GM15510 (cell line): ENCODE measurements around the gene CNDP2.

Experiments
- POLR2A ChIP-seq: IDR thresholded peaks from 3 replicates; pipeline ENCODE4 v1.6.1; 2011; ENCODE audit warnings: borderline replicate concordance; ENCODE audit not compliant: insufficient read length; ENCODE audit errors: extremely low read depth

Gene CNDP2

DNA sequence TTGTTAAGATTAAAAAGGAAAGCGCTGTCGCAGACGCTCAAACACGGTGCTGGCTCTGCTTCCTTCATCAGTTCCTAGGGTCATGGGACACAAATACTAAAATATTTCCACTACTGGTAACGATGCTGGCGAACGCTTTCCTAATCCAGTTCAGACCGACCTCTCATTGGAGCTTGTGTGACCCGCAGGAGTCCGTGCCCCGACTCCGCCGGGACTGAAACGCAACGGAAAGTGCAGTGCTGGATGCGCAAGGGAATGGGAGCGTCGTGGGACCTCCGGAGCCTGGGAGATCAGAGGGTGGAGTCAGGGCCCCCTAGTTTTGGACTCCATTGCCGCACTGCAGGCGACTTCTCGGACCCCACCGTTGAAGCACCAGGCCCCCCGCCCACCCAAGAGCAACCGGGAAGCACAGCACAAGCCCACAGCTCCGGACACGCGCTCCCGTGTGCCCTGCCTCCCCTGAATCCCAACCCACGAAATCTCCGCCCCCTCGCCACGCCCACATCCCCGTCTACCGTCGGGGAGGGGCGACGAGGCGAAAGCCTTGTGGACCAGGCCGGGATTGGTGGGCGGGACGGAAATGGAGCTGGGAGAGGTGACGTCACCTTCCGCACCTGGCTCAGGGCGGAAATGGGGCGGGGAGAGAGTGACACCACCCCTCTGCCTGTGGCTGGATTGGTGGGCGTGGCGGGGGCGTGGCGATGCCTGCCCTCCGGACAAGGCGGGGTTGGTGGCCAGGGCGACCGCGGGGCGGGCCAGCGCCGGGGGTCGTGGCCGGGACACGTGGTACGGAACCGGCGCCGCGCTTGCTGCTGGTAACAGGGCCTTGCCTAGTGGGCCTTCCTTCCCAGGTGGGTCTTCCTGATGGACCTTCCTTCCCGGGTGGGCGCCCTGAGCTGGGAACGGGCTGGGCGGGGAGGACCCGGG lies at the start of gene CNDP2:
Gene CNDP2 (plus strand): TSS at position 783 of the 927 bp plus-strand sequence. CDS start 3,611 bp downstream, outside the sequence.
- TF ChIP-seq POLR2A: peak; percentile 84

DNA sequence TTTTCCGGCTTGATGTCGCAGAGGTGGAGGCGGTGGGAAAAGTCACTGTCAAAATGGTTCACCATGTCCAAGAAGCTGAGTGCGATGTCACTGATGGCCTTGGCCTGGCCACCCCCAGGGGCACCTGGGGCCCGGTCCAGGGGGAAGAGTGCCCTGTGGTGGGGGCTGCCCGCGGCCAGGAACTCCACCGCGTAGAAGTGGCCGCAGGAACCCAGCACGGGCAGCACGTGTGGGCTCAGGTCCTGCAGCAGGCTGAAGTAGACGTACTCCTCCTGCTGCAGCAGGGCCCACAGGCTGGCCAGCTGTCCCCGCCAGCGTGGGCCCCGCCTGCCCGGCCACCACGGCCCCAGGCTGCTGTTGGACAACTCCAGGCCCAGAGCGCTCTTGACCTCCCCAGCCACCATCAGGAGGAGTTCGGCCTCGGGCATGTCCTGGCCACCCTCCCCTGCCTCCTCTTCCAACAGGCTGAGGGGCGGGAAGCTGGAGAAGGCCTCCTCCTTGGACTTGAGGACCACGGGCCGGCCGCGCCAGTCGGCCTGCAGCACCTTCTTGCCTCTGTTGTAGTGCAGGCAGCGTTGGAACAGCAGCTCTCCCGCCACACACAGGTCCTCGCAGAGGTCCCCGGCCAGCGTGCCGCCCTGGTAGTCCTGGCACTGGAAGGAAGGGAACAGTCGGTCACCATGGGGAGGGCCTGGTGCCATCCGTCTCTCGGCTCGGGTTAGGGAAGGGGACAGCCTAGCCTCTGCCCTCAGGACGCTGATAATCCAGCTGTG lies 49.3 kb upstream of the CNDP2 start:
- no peak for TF ChIP-seq POLR2A

DNA sequence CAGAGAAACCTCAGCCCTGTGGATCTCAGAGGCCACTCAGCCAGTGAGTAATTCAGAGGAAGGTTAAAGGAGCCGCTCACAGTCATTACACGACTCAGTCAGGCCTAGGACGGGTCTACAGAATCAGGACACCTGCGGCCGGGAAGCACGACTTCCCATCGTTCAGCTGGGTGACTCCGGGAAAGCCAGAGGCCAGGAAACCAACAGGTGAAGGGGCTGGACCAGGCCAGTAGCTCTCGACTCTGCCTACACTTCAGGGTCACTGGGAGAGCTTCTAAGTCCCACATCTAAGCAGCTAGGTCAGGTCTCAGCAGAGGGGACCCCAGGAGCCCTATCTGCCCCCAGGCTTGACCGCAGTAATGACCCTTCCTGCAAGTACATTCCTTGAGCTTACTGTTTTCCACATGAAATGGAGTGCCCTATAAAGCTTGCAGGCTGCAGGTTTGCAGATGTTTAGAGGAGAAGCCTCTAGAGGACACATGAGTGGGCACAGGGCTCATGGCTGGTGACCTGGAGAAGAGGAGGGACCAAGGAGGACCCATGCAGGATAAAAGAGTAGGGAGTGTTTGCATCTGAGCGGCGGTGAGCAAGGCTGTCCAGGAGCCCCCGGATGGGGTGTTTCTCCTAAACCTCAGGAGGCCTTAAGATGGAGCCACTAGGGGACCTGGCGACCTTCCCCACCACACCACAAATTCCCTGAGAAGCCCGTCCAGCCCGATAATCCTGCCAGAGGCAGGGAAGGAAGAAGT lies 48.6 kb upstream of the CNDP2 start:
- no peak for TF ChIP-seq POLR2A

DNA sequence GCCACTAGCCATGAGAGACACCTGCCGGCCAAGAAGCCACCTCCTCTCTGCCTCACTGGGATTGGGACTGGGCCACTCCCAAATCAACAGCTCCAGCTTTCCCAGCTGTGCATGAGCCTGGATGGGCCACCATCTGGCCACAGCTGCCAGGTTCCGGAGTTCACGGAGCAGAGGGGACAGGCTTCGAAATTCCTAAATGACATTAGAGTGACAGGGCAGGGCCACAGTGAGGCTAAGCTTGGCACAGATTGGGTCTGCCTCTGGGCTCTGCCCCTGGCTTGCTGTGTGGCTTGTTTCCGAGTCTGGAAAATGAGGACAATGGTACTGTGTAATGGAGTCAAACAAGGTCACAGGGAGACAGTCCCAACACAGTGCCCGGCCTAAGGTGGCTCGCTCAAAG lies 45.5 kb upstream of the CNDP2 start:
- no peak for TF ChIP-seq POLR2A

DNA sequence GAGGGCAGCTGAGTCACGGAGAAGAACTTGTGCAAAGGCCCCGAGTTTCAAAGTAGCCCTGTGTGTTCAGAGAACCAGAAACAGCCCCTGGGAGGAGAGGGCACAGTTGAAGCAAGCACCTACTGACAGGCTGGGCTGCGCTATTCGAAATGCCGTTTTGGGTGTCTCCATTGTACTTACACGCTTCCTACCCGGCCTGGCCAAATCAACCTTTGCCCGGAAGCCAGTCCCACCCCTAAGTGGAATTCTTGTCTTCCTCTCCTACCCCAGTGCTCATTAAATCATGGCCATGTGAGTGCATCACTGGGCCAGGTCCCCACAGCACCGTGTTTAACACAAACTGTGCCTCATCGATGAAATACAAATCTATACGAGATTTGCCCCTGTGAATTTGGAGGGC lies 45.0 kb upstream of the CNDP2 start:
- TF ChIP-seq POLR2A: no peak

DNA sequence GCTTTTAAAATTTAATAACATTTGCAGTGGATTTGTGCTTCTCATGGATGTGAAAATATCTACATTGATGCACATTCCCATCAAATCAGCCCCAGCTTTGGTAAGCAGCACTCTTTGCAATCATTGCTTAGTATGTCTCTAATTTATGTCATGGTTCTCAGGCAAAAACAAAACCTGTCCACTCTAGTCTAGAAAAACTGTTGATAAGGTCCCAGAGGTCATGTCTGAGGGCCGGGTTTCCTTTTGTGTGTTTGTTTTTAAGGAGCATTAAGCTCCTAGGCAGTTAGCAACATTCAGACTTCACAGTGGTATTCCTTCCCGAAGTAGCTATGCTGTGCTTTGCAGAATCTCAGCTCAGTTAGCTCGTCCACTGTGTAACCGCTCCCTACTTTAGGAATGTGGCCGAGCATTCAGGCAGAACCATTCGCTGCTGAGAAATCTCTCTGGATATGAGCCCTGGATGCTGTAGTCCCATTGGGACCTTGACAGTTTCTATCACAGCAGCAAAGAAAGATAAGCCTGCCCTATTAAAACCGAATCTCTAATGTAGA lies 43.1 kb upstream of the CNDP2 start:
- no peak for TF ChIP-seq POLR2A

DNA sequence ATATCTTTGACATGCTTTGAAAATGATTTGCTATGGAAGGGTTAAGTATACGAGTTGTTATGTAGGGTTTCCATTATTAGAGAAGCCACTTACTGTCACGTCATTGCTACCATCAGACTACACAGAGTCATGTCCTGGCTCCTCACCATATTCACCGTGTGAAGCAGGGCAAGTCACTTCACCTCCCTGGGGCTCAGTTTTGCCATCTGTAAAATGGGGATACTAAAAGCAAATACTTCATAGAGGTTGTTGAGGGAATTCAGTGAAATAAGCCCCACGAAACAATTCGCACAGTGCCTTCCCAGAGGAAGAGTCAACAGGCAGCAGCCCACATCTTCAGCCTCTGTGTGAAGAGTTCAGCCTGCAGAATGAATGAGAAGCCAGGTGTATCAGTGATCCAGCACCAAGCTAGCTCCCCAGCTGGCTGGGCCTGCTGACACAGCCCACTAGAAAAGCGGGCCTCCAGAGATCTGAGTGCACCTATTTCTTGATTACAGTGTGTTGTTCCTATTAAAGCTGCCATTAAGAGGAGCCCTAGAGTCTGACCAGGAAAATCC lies 42.4 kb upstream of the CNDP2 start:
- TF ChIP-seq POLR2A: no peak

DNA sequence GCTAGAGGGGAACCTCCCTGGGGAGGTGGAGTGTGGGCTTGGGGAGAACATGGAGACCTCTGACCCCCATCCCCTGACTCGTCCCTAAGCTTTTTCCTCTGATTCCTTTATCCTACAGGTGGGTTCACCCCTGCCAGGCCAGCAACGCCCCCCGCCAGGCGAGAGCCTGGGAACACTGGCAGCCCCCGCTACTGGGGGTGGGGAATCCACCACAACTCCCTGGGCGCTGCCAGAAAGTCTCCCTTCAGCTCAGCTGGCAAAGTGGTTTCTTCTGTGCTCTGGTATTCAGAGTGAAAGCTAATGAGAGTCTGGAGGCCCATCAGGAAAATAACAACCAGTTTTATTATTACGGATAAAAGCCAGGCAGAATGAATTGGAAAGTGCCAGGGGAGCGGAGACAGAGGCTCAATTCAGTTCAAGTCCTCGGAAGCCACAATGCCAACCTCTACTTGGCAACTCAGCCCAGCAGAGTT lies 41.8 kb upstream of the CNDP2 start:
- no peak for TF ChIP-seq POLR2A

DNA sequence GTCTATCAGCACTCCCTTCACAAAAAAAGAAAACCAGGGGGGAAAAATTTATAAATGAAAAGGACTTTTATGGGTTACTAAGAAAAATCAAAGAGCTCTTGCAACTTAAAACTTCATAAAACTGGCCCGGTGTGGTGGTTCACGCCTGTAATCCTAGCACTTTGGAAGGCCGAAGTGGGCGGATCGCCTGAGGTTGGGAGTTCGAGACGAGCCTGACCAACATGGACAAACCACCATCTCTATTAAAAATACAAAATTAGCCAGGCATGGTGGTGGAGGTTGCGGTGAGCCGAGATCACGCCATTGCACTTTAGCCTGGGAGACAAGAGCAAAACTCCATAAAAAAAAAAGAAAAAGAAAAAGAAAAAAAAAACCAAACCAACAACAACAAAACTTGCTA lies 40.8 kb upstream of the CNDP2 start:
- TF ChIP-seq POLR2A: no peak

DNA sequence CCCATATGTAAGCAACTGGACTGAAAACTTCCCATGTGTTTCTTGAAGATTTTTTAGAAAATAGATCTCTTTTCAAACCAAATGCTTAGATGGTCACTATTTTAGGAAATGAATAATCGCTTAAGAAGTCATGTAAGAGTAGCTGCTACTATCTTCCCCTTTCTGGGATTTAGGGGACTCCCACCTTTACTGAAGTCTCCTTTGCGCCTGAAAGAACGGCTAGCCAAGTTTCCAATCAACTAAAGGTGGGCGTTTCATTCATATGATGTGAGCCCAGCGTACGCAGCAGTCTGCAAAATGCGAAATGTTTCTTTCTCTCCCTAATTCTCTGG lies 40.2 kb upstream of the CNDP2 start:
- no peak for TF ChIP-seq POLR2A

DNA sequence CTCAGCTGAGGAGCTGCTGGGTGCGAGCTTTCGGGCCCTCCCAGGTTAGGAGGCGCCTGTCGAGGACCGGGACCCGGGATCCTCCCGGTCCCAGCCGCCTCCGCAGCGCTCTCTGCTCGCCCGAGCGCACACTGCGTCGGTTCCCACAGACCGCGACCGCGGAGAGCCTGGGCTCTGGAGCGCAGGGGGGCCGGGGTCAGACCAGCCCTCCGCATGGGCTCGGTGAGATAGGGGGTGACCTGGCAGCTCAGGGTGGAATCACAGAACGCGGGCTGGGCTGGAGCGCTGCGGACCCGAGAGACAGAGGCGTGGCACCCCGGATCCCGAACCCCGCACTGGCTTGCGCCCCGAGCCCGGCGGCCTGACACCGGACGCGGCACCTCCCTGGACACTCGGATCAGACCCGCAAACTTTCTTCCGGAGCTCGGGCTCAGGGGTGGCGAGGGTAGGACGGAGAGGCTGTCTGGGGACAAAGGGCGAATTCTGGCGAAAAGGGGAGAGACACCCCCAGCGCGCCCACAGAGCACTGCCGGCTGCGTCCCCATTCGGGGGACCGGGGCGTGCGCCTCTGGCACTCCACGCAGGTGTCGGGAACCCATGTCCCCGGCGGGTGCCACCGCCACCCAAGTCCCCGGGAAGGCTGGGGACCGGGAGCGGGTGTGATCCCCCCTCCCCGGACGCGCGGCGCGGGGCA lies 39.7 kb upstream of the CNDP2 start:
- no peak for TF ChIP-seq POLR2A

DNA sequence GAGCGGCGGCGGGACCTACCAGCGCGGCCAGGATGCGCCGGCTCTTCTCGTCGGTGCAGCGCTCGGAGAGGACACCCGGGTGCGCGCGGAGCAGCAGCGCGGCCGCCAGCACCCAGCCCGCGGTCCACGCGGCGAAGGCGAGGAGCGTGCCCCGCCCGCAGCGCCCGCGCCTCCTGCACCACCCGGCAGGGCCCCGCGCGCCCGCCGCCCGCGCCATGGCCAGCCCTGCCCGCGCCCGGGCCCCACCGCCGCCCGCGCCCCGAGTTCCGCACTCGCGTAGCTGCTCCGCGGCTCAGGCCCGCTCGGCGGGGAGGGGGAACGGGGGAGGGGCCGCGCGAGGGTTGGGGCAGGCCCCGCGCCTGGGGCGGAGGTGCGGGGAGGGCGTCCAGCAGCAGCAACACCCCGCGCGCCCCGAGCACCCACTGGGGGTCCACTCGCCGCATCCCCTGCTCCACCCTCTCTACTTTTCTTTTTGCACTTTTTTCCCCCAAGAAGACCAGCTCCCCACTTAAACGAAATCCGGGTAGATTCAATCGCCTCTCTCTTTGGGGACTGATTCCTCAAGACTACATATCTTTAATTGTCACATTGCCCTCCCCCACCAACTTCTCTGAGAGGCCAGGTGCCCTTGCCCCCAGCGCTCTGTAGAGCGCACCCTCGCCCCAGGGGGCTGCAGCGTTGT lies 39.0 kb upstream of the CNDP2 start, which contains the start of gene DIPK1C:
Gene DIPK1C (minus strand): TSS at position 266 of the 682 bp plus-strand sequence. CDS start 49 bp downstream, at position 217.
- no peak for TF ChIP-seq POLR2A
